ENCODE results near the gene ZSCAN5B. TPM values are rescaled to one million over a fixed set of nuclear protein-coding genes. Genes with fewer than 3 reads are reported as not detected.
"Not testable (repeated sequence)": the region's sequence is repeated elsewhere in the genome, so short reads cannot be mapped to it uniquely, and the experiment has no call there.

The ZSCAN5B gene
- total and polyA plus RNA-seq, 12 donors: 0.06 TPM; not detected in 11

- Histone ChIP-seq H3K4me1 (peaks cover 0 to 11% (median 6%) of the 10 kb centered on the region in 9 donors), H3K27me3 (peaks cover 0 to 13% (median 6%) of the 10 kb centered on the region in 7 donors), H3K27ac (no peak overlapping the region), H3K9me3 (no peaks in the 10 kb centered on the region), H3K36me3 (peaks cover 0 to 11% (median 0%) of the 10 kb centered on the region in 9 donors), H3K4me3 (no peak overlapping the region)
- ATAC-seq: no peak
- no peak for TF ChIP-seq CTCF (IDR thresholded peaks at IDR 0.05)
- DNase-seq: no peak
- 92 to 96% methylated on average over 14 of the region's 14 CpGs for WGBS, 2 donors
- intact Hi-C loops (cut with DNase I): no loop called here
Observed at GRCh38 chr19:56221851-56222250, 24.3 kb upstream of the ZSCAN5B start.

GRCh38 chr19:56221442-56221841 is 23.9 kb upstream of the ZSCAN5B start:
- H3K4me3 ChIP-seq; ATAC-seq; intact Hi-C loops (cut with DNase I); H3K9me3 ChIP-seq; DNase-seq; H3K27ac ChIP-seq: not testable (repeated sequence)
- peak in 5 of 9 donors; percentile 6 to 31 (median 23) for TF ChIP-seq CTCF (IDR thresholded peaks at IDR 0.05)
- Histone ChIP-seq H3K36me3 (peaks cover 0 to 11% (median 0%) of the 10 kb centered on the region in 9 donors), H3K4me1 (peaks cover 0 to 11% (median 6%) of the 10 kb centered on the region in 9 donors), H3K27me3 (peaks cover 0 to 17% (median 6%) of the 10 kb centered on the region in 7 donors)
- WGBS, 2 donors: 63 to 64% methylated on average over 9 of the region's 9 CpGs

- H3K9me3 ChIP-seq: no peaks in the 10 kb centered on the region
- DNase-seq (no peak), ATAC-seq (no peak)
- no peak for TF ChIP-seq CTCF (IDR thresholded peaks at IDR 0.05)
- H3K4me1 ChIP-seq: peaks cover 0 to 11% (median 6%) of the 10 kb centered on the region in 9 donors
- H3K4me3 ChIP-seq: no peak overlapping the region
- H3K27me3 ChIP-seq: peaks cover 0 to 18% (median 7%) of the 10 kb centered on the region in 7 donors
- WGBS, 2 donors: 85% methylated on average over 10 of the region's 10 CpGs
- H3K36me3 ChIP-seq: peaks cover 0 to 11% (median 0%) of the 10 kb centered on the region in 9 donors
- no peak overlapping the region for H3K27ac ChIP-seq
- intact Hi-C loops (cut with DNase I): no loop called here
Observed at GRCh38 chr19:56218961-56219360, 21.4 kb upstream of the ZSCAN5B start.

- peak overlapping the region; percentile 10 to 55 (median 50) for H3K4me3 ChIP-seq
Observed at GRCh38 chr19:56217039-56217949, 19.7 kb upstream of the ZSCAN5B start.

More at GRCh38 chr19:56217039-56217949, 19.7 kb upstream of the ZSCAN5B start:
- no peak for TF ChIP-seq CTCF (IDR thresholded peaks at IDR 0.05)
- Histone ChIP-seq H3K36me3 (peaks cover 0 to 6% (median 0%) of the 10 kb centered on the region in 9 donors), H3K27me3 (peaks cover 0 to 18% (median 7%) of the 10 kb centered on the region in 7 donors), H3K27ac (peak overlapping the region in 1 of 10 donors; percentile 7), H3K4me1 (peaks cover 0 to 11% (median 6%) of the 10 kb centered on the region in 9 donors), H3K9me3 (no peaks in the 10 kb centered on the region)
- WGBS, 2 donors: 4 to 5% methylated on average over 62 to 79 of the region's 79 CpGs
- intact Hi-C loops (cut with DNase I): no loop called here
- ATAC-seq: peak in 4 of 8 donors; percentile 16 to 61 (median 36)
- peak; percentile 4 to 20 for DNase-seq
